MCF 10A (cell line): Measurements from ENCODE around the gene TAB2. TPM values are rescaled to one million over a fixed set of nuclear protein-coding genes. Genes with fewer than 3 reads are reported as not detected.
A peak's percentile ranks its signal among the peaks of the same experiment; 100 is the strongest.

Experiments used
- BruUV-seq: library from RNA; stranded (reverse); fragments of 400-500 nt; replicated peaks from 2 replicates; lab custom pipeline; 2021; lab: Mats Ljungman, UMichigan
- CTCF ChIA-PET: fragments of 300-600 bp; sonication (Branson Sonifier 250); formaldehyde crosslinking; extraction: SDS; loops from one replicate; lab custom pipeline; 2021; ENCODE audit warnings: antibody characterized with exemption, inconsistent platforms; lab: Yijun Ruan, JAX
- POLR2A ChIA-PET: fragments of 300-600, 350-650 bp; sonication (Branson Sonifier 250); formaldehyde crosslinking; extraction: SDS; loops from one replicate; lab custom pipeline; 2020; ENCODE audit warnings: antibody characterized with exemption, inconsistent platforms; lab: Yijun Ruan, JAX
- DNase-seq: peaks from one replicate; pipeline ENCODE4 v3.0.0-alpha.2; 2018; ENCODE audit not compliant: unreplicated experiment
- H3K27ac Mint-ChIP-seq: one replicate; pipeline ENCODE4 v1.8.0; 2022; ENCODE audit warnings: mild to moderate bottlenecking, low read depth, mixed read lengths; ENCODE audit not compliant: unreplicated experiment
- H3K27me3 Mint-ChIP-seq: one replicate; pipeline ENCODE4 v1.8.0; 2022; ENCODE audit warnings: mixed read lengths; ENCODE audit not compliant: insufficient read depth, unreplicated experiment
- H3K36me3 Mint-ChIP-seq: one replicate; pipeline ENCODE4 v1.8.0; 2022; ENCODE audit warnings: mild to moderate bottlenecking, moderate library complexity, mixed read lengths; ENCODE audit not compliant: insufficient read depth, unreplicated experiment
- H3K4me1 Mint-ChIP-seq: one replicate; pipeline ENCODE4 v1.8.0; 2022; ENCODE audit warnings: mixed read lengths; ENCODE audit not compliant: insufficient read depth, unreplicated experiment
- H3K4me3 Mint-ChIP-seq: one replicate; pipeline ENCODE4 v1.8.0; 2022; ENCODE audit warnings: mild to moderate bottlenecking, moderate library complexity, mixed read lengths; ENCODE audit not compliant: unreplicated experiment
- H3K9me3 Mint-ChIP-seq: one replicate; pipeline ENCODE4 v1.8.0; 2022; ENCODE audit warnings: mixed read lengths; ENCODE audit not compliant: unreplicated experiment
- CTCF ChIP-seq: fragments of 200-600 bp; IDR thresholded peaks from one replicate; pipeline ENCODE4 v1.8.0; 2022; ENCODE audit warnings: antibody characterized with exemption, mild to moderate bottlenecking; ENCODE audit not compliant: unreplicated experiment
- intact Hi-C: fragments of 100-400 bp; cut with micrococcal nuclease; formaldehyde crosslinking; loops from 2 replicates; pipeline ENCODE4 v1.14.1; 2022
- total RNA-seq: library from RNA; stranded (reverse); gene quantifications from 2 replicates; pipeline ENCODE4 v1.2.3, GENCODE V29; 2022

TAB2 gene
- total RNA-seq, 1 experiment from 2014 or later = 76.4 TPM

DNA sequence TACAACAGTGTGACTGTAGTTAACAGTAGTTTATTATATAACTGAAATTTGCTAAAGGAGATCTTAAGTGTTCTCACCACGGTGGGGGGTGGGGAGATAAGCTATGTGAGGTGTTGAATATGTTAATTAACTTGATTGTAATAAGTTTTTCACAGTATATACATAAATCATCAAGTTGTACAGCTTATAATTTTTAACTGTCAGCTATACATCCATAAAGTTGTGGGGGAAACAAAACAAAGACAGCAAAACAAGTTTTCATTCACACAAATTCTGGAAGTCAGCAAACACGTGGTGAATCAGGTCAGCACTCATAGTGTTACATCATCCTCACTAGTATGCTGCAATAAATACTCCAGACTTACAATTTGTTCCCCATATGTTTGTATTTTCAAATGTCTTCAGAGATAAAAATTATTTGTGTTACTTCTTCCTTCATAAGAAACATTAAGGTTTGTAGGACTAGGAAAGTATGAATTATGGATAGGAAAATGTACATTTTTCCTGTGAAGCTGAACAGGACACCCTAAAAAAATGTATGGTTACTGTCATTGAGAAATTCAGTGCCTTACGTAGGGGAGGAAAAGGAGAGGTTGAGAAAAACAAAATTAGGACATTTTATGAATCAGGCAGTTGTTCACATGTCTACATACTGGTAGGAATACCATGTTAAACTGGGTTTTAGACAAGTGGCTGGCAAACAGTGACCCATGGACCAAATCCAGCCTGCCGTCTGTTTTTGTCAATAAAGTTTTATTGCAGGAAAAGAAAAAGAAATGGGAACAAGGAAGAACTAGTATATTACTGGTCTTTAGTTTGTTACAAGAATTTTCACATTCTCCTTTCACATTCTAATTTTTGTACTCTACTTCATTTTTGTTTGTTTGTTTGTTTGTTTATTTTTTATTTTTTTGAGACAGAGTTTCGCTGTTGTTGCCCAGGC is 88.6 kb downstream of the TAB2 start:
- BruUV-seq = no TSS peak
- peak; percentile 51 for DNase-seq

DNA sequence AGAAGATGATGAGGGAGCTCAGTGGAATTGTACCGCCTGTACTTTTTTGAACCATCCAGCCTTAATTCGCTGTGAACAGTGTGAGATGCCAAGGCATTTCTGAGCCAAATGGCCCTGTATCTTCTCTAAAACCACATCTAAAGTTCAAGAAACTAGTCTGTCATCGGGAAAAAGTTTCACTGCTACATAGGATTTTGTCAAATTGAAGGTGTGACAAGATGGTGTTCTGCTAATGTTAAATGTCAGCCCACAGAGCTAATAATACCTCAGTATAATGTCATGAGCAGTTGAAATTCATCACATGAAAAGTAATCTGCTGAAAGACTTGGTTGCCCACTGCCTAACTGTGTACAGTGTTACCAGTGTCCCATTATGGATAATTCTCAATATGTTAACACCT is 92.1 kb downstream of the TAB2 start:
- no peaks in the 10 kb centered on the region for H3K27me3 Mint-ChIP-seq
- CTCF ChIA-PET = interaction anchor here (0.7 to 1.4 kb wide), 2 partner anchors 18 to 22 kb away, joined by 3 to 6 read pairs; no protein-coding TSS in a partner anchor
- BruUV-seq = no TSS peak
- peaks cover 59% of the 10 kb centered on the region for H3K36me3 Mint-ChIP-seq
- no peak for DNase-seq
- TF ChIP-seq CTCF = no peak
- intact Hi-C loops = loop anchor here (5.0 kb wide), 1 partner anchor 92 kb away; the partner anchor contains the start of gene TAB2
- peaks cover 12% of the 10 kb centered on the region for H3K4me1 Mint-ChIP-seq
- POLR2A ChIA-PET = interaction anchor here (0.6 to 1.2 kb wide), 5 partner anchors 10 to 85 kb away, joined by 3 to 4 read pairs (median 3); no protein-coding TSS in a partner anchor
- H3K27ac Mint-ChIP-seq = no peak overlapping the region
- no peak overlapping the region for H3K4me3 Mint-ChIP-seq
- peaks cover 5% of the 10 kb centered on the region for H3K9me3 Mint-ChIP-seq

More for the DNA sequence above, 88.6 kb downstream of the TAB2 start:
- Mint-ChIP-seq H3K27me3 (no peaks in the 10 kb centered on the region), H3K4me3 (no peak overlapping the region), H3K27ac (peak overlapping the region; percentile 75), H3K9me3 (peaks cover 5% of the 10 kb centered on the region), H3K4me1 (peaks cover 17% of the 10 kb centered on the region), H3K36me3 (peaks cover 71% of the 10 kb centered on the region)
- POLR2A ChIA-PET = interaction anchor here (0.6 to 1.4 kb wide), 9 partner anchors 10 to 910 kb away, joined by 3 to 5 read pairs (median 4); no protein-coding TSS in a partner anchor
- CTCF ChIA-PET = interaction anchor here (0.6 to 1.0 kb wide), 3 partner anchors 25 to 821 kb away, joined by 3 read pairs; no protein-coding TSS in a partner anchor
- no peak for TF ChIP-seq CTCF
- intact Hi-C loops = loop anchor here (5.0 kb wide), 1 partner anchor 89 kb away; the partner anchor contains the start of gene TAB2

GRCh38 chr6:149410557-149410956 is 93.0 kb downstream of the TAB2 start:
- no peak overlapping the region for H3K4me3 Mint-ChIP-seq
- peak overlapping the region; percentile 5 for H3K27ac Mint-ChIP-seq
- ChIA-PET POLR2A (interaction anchor here (0.6 to 1.5 kb wide), 5 partner anchors 9 to 77 kb away, joined by 3 to 5 read pairs (median 3); no protein-coding TSS in a partner anchor), CTCF (interaction anchor here (1.4 kb wide), 1 partner anchor 21 kb away, joined by 6 read pairs; no protein-coding TSS in a partner anchor)
- H3K4me1 Mint-ChIP-seq = peaks cover 9% of the 10 kb centered on the region
- H3K27me3 Mint-ChIP-seq = no peaks in the 10 kb centered on the region
- no peak for TF ChIP-seq CTCF
- H3K9me3 Mint-ChIP-seq = peaks cover under 1% of the 10 kb centered on the region
- intact Hi-C loops = no loop called here
- peaks cover 50% of the 10 kb centered on the region for H3K36me3 Mint-ChIP-seq
- DNase-seq = no peak
- BruUV-seq = no TSS peak

DNA sequence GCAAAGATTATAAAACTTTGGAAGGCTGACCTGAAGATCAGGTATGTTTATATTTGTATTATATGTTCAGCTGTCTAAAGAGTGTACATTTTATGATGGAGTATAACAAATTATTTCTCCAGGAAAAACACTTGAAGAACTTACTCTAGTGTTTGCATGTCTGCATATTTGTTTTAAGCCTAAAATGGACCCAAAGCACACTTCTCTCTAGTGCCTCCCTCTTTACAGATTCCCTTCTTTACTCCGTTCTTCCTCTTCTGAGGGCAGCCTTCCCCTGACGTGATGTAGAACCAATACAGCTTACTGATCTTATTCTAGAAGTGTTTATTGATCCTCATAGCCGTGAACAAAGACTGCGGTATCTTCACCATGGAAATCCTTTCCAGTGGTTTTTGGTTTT is 96.5 kb downstream of the TAB2 start:
- no peak overlapping the region for H3K4me3 Mint-ChIP-seq
- no peak for TF ChIP-seq CTCF
- intact Hi-C loops = no loop called here
- no peaks in the 10 kb centered on the region for H3K27me3 Mint-ChIP-seq
- ChIA-PET POLR2A (interaction anchor here (0.7 to 1.0 kb wide), 4 partner anchors 182 to 843 kb away, joined by 3 read pairs; no protein-coding TSS in a partner anchor), CTCF (interaction anchor here (1.3 to 1.5 kb wide), 2 partner anchors 18 to 333 kb away, joined by 3 read pairs; no protein-coding TSS in a partner anchor)
- no TSS peak for BruUV-seq
- H3K4me1 Mint-ChIP-seq = no peaks in the 10 kb centered on the region
- H3K36me3 Mint-ChIP-seq = peaks cover 36% of the 10 kb centered on the region
- DNase-seq = no peak
- H3K27ac Mint-ChIP-seq = no peak overlapping the region
- H3K9me3 Mint-ChIP-seq = no peaks in the 10 kb centered on the region
